ENCODE results near the gene ABHD10. TPM values are rescaled to one million over a fixed set of nuclear protein-coding genes. Genes with fewer than 3 reads are reported as not detected.

ABHD10 gene
- total RNA-seq = 51.7 TPM
- long read RNA-seq, transcript ABHD10-201 (5 exons, 2,590 nt) = major isoform, 40 of 44 reads
- long read RNA-seq, partial matches to known transcripts = 1 of 44 reads
- long read RNA-seq, other reads (novel, unspliced or antisense) = 0 of 44 reads

- DNase-seq (ENCODE audit: missing footprints) (peak; percentile 99), ATAC-seq (peak; percentile 98)
- intact Hi-C loops (cut with DNase I) = no loop called here
Measured at GRCh38 chr3:111978583-111979433, at the start of gene ABHD10. Gene ABHD10, plus strand, starts transcription at chr3:111979026. Its CDS starts 36 bp downstream, at chr3:111979062.

- ATAC-seq (no peak), DNase-seq (ENCODE audit: missing footprints) (no peak)
- intact Hi-C loops (cut with DNase I) = no loop called here
Measured at GRCh38 chr3:111929484-111929883, 49.3 kb upstream of the ABHD10 start.

- no peak for DNase-seq (ENCODE audit: missing footprints)
- ATAC-seq = no peak
Measured at GRCh38 chr3:111932946-111933345, 45.9 kb upstream of the ABHD10 start.

GRCh38 chr3:111936191-111936841 is 42.5 kb upstream of the ABHD10 start:
- intact Hi-C loops (cut with DNase I) = no loop called here
- DNase-seq (ENCODE audit: missing footprints) (no peak), ATAC-seq (no peak)

More at GRCh38 chr3:111932946-111933345, 45.9 kb upstream of the ABHD10 start:
- intact Hi-C loops (cut with DNase I) = no loop called here

GRCh38 chr3:111936967-111937366 is 41.9 kb upstream of the ABHD10 start:
- no peak for ATAC-seq
- DNase-seq (ENCODE audit: missing footprints) = no peak
- intact Hi-C loops (cut with DNase I) = no loop called here

- intact Hi-C loops (cut with DNase I) = no loop called here
- no peak for ATAC-seq
- DNase-seq (ENCODE audit: missing footprints) = no peak
Measured at GRCh38 chr3:111937871-111938270, 41.0 kb upstream of the ABHD10 start.

GRCh38 chr3:111939873-111940272 is 39.0 kb upstream of the ABHD10 start:
- intact Hi-C loops (cut with DNase I) = no loop called here
- no peak for DNase-seq (ENCODE audit: missing footprints)
- ATAC-seq = no peak

GRCh38 chr3:111943533-111943932 is 35.3 kb upstream of the ABHD10 start:
- intact Hi-C loops (cut with DNase I) = no loop called here
- no peak for ATAC-seq
- DNase-seq (ENCODE audit: missing footprints) = no peak

GRCh38 chr3:111944372-111944771 is 34.5 kb upstream of the ABHD10 start:
- DNase-seq (ENCODE audit: missing footprints) (no peak), ATAC-seq (no peak)
- intact Hi-C loops (cut with DNase I) = no loop called here

GRCh38 chr3:111947231-111947630 is 31.6 kb upstream of the ABHD10 start:
- no peak for DNase-seq (ENCODE audit: missing footprints)
- intact Hi-C loops (cut with DNase I) = no loop called here
- ATAC-seq = no peak

- DNase-seq (ENCODE audit: missing footprints) = no peak
- intact Hi-C loops (cut with DNase I) = no loop called here
Measured at GRCh38 chr3:111948786-111949185, 30.0 kb upstream of the ABHD10 start.

GRCh38 chr3:111949712-111950111 is 29.1 kb upstream of the ABHD10 start:
- DNase-seq (ENCODE audit: missing footprints) = no peak
- intact Hi-C loops (cut with DNase I) = no loop called here

More at GRCh38 chr3:111948786-111949185, 30.0 kb upstream of the ABHD10 start:
- ATAC-seq = no peak

GRCh38 chr3:111951032-111951431 is 27.8 kb upstream of the ABHD10 start:
- DNase-seq (ENCODE audit: missing footprints) (no peak), ATAC-seq (no peak)
- intact Hi-C loops (cut with DNase I) = no loop called here

More at GRCh38 chr3:111949712-111950111, 29.1 kb upstream of the ABHD10 start:
- ATAC-seq = no peak

GRCh38 chr3:111952086-111952485 is 26.7 kb upstream of the ABHD10 start:
- ATAC-seq (no peak), DNase-seq (ENCODE audit: missing footprints) (no peak)
- intact Hi-C loops (cut with DNase I) = no loop called here

- ATAC-seq = no peak
- DNase-seq (ENCODE audit: missing footprints) = no peak
- intact Hi-C loops (cut with DNase I) = no loop called here
Measured at GRCh38 chr3:111952866-111953450, 25.9 kb upstream of the ABHD10 start.

- intact Hi-C loops (cut with DNase I) = no loop called here
- DNase-seq (ENCODE audit: missing footprints) (no peak), ATAC-seq (no peak)
Measured at GRCh38 chr3:111954228-111954990, 24.4 kb upstream of the ABHD10 start.

- ATAC-seq = no peak
- no peak for DNase-seq (ENCODE audit: missing footprints)
- intact Hi-C loops (cut with DNase I) = no loop called here
Measured at GRCh38 chr3:111955876-111956275, 22.9 kb upstream of the ABHD10 start.

- no peak for DNase-seq (ENCODE audit: missing footprints)
- intact Hi-C loops (cut with DNase I) = no loop called here
- no peak for ATAC-seq
Measured at GRCh38 chr3:111956449-111956848, 22.4 kb upstream of the ABHD10 start.
